ENCODE results near the gene COL20A1.

COL20A1 gene

GRCh38 chr20:63309261-63310071 is 16.5 kb downstream of the COL20A1 start:
- DNase-seq (ENCODE audit: low read depth), result no peak

DNA sequence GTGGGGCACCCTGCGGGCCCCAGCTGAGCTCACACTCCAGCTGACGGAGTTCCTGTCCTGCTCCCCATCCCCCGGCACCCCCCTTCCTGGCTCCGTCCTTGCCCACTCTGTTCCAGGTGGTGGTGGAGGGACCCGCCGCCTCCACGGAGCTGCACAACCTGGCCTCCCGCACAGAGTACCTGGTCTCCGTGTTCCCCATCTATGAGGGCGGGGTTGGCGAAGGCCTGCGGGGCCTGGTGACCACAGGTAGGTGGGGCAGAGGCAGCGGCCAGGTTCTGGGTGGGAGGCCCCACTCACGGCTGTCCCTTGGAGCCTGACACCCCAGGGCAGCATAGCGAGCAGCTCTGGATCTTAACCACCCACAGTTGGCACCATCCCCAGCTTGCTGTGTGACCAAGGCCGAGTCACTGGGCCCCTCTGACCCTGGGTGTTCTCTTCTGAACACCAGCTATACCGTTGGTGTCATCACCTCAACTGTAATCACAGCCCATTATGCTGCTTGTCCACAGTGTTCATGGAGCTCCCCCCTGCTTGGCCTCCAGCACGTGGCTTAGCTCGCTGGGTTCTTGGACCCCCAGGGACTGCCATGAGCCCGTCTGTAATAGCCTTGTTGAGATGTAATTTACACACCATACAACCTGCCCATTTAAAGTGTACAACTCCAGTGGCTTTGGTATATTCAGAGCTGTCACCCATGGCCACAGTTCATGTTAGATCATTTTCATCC is 17.4 kb downstream of the COL20A1 start:
- no peak for DNase-seq (ENCODE audit: low read depth)

- DNase-seq (ENCODE audit: low read depth), result no peak
Observed at GRCh38 chr20:63311186-63311832, 18.3 kb downstream of the COL20A1 start.

- DNase-seq (ENCODE audit: low read depth), result no peak
Observed at GRCh38 chr20:63311833-63312243, 18.9 kb downstream of the COL20A1 start.

DNA sequence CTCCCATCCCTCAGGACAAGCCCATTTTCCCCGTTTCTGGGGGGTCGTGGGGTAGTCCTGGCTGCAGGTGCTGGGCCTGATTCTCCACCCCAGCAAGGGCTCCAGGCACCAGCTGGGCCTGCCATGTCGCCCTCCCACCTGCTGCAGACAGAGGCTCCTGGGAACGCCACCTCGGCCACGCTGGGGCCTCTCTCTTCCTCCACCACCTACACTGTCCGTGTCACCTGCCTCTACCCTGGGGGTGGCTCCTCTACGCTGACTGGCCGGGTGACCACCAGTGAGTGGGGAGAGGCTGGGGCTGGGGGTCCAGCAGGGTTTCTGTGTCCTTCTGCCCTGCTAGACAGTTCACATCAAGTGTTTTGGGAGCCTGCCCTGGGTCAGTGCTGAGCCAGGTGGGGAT is 19.3 kb downstream of the COL20A1 start:
- no peak for DNase-seq (ENCODE audit: low read depth)

- no peak for DNase-seq (ENCODE audit: low read depth)
Observed at GRCh38 chr20:63312690-63313348, 19.8 kb downstream of the COL20A1 start.

GRCh38 chr20:63313349-63314014 is 20.5 kb downstream of the COL20A1 start:
- no peak for DNase-seq (ENCODE audit: low read depth)

DNA sequence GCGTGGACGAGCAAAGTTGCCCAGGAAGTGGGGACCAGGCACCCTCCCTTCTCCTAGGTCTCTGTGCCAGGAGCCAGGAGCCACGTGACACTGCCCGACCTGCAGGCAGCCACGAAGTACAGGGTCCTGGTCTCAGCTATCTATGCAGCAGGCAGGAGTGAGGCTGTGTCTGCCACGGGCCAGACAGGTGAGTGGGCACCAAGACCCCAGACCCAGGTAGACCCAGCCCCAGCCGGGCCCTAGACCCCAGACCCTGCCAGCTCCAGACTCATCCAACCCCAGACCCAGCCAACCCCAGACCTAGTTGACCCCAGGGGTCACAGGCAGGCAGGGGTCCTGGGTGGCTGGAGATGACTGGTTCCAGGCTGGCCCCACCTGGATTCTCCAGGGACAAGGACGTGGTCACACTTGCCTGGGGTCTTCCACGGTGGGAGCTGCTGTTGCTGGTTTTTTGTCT is 21.1 kb downstream of the COL20A1 start:
- no peak for DNase-seq (ENCODE audit: low read depth)

GRCh38 chr20:63314566-63315239 is 21.7 kb downstream of the COL20A1 start:
- DNase-seq (ENCODE audit: low read depth), result no peak

DNA sequence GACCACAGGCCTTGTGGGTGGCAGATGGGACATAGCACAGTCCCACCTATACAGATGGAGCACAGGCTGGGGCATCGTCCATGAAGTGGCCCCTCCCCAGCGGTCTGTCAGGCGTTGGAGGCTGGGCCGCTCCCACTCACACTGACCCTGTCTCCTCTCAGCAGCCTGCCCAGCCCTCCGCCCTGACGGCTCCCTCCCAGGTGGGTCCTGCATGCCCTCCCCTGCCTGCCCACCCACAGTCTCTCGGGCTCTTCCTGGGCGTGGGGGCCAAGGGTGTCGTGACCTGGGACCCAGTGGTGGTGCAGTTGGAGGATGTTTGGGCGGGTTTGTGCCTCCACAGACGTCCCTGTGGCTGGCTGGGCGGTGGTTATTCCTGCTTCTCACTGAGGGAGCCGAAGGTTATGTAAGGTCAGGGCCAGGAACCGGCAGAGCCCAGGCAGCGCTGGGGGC is 22.3 kb downstream of the COL20A1 start:
- no peak for DNase-seq (ENCODE audit: low read depth)

GRCh38 chr20:63315731-63316491 is 22.9 kb downstream of the COL20A1 start:
- no peak for DNase-seq (ENCODE audit: low read depth)

GRCh38 chr20:63316502-63316921 is 23.5 kb downstream of the COL20A1 start:
- no peak for DNase-seq (ENCODE audit: low read depth)

- no peak for DNase-seq (ENCODE audit: low read depth)
Observed at GRCh38 chr20:63317061-63317460, 24.1 kb downstream of the COL20A1 start.

DNA sequence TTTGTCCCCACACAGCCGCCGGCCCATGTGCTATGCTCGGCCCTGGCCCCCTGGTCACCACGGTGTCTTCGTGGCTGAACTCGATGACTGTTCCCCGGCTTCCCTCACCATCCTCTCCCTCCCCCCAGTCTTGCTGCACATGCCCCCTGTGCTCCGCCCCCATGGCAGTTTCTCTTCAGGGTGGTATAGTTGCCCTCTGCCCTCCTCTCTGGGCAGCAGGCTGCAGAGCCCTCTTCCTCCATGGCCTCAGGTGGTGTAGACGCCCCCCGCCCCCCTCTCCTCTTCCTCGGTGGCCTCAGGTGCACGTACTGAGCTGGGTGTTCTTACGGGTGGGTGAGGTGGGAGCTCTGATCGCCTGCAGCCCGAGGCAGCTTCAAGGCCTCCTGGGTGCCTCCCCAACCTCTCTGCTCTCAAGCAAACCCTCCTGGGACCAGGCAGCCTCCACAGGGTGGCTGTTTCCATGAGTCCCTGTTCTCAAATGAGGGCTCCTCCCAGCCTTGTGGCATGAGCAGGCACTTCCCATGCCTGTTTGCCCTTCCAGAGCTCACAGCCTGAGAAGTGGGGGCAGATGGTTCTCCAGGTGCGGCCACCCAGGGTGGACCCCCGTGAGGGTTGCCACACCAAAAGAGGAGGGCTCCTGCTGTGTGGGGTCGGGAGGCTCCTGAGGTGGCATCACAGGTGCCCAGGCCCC is 24.8 kb downstream of the COL20A1 start:
- DNase-seq (ENCODE audit: low read depth), result no peak

DNA sequence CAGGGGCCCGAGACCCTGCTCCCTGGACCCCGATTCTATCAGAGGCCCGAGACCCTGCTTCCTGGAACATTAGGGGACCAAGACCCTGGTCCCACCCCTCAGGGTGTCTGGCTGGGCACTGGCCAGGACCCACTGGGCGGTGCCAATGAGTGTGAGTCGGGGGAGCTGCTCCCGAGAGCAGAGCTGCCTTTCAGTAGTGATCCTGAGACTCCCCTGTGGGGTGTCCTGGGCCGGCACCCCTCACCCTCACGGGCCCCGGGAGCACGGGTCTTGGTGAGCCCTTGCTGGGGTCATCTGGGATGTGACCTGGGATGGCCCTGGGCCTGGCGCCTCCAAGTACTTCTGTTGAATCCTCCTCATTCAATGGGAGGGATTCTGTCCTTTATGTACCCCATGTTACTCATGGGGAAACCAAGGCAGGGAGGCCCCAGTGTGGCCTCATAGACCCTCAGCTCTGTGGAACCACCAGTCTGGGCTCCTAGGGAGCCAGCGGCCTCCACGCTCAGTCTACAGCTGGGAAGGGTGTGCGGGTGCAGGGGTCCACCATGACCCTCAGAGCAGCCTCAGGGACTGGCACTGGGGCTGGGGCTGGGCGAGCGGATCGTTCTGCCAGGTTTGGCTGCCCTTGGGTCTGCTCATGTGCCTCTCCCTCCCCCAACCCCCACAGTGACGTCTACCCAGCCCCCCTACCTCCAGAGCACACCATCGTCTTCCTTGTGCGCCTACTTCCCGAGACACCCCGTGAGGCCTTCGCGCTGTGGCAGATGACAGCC is 25.6 kb downstream of the COL20A1 start:
- no peak for DNase-seq (ENCODE audit: low read depth)

DNA sequence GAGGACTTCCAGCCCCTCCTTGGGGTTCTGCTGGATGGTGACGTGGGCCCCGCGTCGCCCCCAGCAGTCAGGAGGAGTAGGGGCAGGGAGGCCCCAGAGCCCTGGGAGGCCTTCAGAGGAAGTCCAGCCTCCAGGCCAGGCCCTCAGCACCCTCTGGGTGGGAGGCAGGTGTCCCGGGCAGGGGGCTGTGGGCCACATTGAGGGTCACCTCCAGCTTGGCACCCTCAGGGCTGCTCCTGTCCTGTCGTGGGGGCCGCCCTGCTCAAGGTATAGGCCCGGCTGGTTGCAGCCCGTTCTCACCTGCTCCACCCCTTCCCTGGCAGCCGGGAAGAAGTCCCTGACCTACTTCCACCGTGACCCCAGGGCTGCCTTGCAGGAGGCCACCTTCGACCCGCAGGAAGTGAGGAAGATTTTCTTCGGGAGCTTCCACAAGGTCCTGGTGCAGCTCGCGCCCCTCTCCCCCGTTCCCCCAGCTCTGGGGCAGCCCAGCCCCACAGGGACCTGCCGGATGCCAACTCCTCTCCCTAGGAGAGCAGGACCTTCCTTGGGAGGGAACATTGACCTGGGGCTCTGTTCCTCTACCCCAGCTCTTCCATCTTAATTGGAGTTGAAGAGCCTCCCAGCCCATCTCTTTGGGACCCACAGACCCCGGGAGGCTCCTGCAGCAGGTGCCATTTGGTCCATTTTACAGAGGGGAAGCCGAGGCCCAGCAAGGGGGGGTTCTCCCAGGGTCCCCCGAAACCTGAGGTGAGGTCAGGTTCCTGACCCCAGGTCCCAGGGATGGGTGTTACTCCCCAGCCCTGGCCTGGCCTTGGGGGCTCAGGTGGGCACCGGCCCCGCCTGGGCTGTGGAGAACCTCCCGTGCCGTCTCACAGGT is 26.4 kb downstream of the COL20A1 start:
- no peak for DNase-seq (ENCODE audit: low read depth)

GRCh38 chr20:63320041-63320511 is 27.1 kb downstream of the COL20A1 start:
- DNase-seq (ENCODE audit: low read depth), result no peak

All from stromal cell of bone marrow (primary cell).